ENCODE data around the gene MROH8.

The MROH8 gene

DNA sequence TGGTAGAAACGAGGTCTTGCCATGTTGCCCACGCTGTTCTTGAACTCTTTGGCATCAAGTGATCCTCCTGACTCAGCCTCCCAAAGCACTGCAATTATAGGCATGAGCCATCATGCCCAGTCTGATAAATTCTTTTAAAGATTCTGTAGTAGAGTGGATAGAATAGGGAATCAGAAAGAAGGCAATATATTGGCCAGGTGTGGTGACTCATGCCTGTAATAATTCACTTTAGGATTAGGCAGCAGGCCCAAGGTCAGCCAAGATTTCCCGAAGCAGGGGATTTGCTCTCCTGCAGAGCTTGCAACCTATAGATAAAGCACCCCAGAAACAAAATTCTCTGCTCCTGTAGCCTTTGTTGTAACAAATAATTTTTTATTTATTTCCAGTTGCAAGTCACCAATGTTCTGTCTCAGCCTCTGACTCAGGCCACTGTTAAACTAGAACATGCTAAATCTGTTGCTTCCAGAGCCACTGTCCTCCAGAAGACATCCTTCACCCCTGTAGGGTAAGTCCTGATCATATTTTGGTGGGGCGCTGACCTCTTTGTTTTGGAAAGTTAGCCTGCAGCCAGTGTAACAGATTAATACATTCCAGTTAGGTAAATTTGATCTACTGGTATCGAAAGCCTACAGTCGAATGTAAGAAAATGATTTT lies 30.4 kb upstream of the MROH8 start:
- TF ChIP-seq POLR2AphosphoS5 (IDR thresholded peaks at IDR 0.05; ENCODE audit: low read depth, low read length): no peak
- TF ChIP-seq, protein P1, sequence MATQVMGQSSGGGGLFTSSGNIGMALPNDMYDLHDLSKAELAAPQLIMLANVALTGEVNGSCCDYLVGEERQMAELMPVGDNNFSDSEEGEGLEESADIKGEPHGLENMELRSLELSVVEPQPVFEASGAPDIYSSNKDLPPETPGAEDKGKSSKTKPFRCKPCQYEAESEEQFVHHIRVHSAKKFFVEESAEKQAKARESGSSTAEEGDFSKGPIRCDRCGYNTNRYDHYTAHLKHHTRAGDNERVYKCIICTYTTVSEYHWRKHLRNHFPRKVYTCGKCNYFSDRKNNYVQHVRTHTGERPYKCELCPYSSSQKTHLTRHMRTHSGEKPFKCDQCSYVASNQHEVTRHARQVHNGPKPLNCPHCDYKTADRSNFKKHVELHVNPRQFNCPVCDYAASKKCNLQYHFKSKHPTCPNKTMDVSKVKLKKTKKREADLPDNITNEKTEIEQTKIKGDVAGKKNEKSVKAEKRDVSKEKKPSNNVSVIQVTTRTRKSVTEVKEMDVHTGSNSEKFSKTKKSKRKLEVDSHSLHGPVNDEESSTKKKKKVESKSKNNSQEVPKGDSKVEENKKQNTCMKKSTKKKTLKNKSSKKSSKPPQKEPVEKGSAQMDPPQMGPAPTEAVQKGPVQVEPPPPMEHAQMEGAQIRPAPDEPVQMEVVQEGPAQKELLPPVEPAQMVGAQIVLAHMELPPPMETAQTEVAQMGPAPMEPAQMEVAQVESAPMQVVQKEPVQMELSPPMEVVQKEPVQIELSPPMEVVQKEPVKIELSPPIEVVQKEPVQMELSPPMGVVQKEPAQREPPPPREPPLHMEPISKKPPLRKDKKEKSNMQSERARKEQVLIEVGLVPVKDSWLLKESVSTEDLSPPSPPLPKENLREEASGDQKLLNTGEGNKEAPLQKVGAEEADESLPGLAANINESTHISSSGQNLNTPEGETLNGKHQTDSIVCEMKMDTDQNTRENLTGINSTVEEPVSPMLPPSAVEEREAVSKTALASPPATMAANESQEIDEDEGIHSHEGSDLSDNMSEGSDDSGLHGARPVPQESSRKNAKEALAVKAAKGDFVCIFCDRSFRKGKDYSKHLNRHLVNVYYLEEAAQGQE (IDR thresholded peaks at IDR 0.05; ENCODE audit: insufficient read depth in 1 of 2, low read depth in 2 of 2, low read length in 2 of 2): no peak
- no peak for TF ChIP-seq FOXP2 (optimal IDR thresholded peaks at IDR 0.05; ENCODE audit: borderline replicate concordance, extremely low read depth, extremely low read length, insufficient read depth)
- no peak for TF ChIP-seq SIN3A (IDR thresholded peaks at IDR 0.05; ENCODE audit: borderline replicate concordance, insufficient read depth, low read length)
- no peak for TF ChIP-seq TAF1 (IDR thresholded peaks at IDR 0.05; ENCODE audit: borderline replicate concordance, insufficient read depth, low read length)

DNA sequence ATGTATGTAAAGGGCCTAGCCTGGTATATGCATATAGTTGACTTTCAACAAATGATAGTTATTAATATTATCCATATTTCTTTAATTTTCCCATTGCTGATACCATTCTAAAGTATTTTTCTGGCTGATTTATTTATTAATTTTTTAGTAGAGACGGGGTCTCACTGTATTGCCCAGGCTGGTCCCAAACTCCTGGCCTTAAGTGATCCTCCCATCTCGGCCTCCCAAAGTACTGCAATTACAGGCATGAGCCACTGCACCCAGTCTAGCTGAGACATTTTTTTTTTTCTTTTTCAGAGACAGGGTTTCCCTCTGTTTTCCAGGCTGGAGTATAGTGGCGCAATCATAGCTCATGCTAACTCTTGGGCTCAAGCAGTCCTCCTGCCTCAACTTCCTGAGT lies 29.8 kb upstream of the MROH8 start:
- TF ChIP-seq, protein P1 (IDR thresholded peaks at IDR 0.05; ENCODE audit: insufficient read depth in 1 of 2, low read depth in 2 of 2, low read length in 2 of 2): no peak
- TF ChIP-seq FOXP2 (optimal IDR thresholded peaks at IDR 0.05; ENCODE audit: borderline replicate concordance, extremely low read depth, extremely low read length, insufficient read depth) (no peak), SIN3A (IDR thresholded peaks at IDR 0.05; ENCODE audit: borderline replicate concordance, insufficient read depth, low read length) (no peak), TAF1 (IDR thresholded peaks at IDR 0.05; ENCODE audit: borderline replicate concordance, insufficient read depth, low read length) (no peak), POLR2AphosphoS5 (IDR thresholded peaks at IDR 0.05; ENCODE audit: low read depth, low read length) (no peak)

DNA sequence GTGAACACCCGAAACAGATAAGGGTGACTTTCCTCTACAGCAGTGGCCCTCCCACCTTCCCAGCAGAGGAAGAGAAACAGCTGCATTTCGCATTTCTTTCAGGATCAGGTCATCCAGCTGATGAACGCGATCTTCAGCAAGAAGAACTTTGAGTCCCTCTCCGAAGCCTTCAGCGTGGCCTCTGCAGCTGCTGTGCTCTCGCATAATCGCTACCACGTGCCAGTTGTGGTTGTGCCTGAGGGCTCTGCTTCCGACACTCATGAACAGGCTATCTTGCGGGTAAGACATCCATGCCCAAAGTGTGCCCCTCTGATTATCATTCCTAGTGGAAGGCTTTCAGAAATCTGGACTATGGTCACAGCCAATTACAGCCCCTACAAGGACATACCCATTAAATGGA lies 27.8 kb upstream of the MROH8 start:
- TF ChIP-seq TAF1 (IDR thresholded peaks at IDR 0.05; ENCODE audit: borderline replicate concordance, insufficient read depth, low read length) (no peak), FOXP2 (optimal IDR thresholded peaks at IDR 0.05; ENCODE audit: borderline replicate concordance, extremely low read depth, extremely low read length, insufficient read depth) (no peak), POLR2AphosphoS5 (IDR thresholded peaks at IDR 0.05; ENCODE audit: low read depth, low read length) (no peak), SIN3A (IDR thresholded peaks at IDR 0.05; ENCODE audit: borderline replicate concordance, insufficient read depth, low read length) (no peak)
- TF ChIP-seq, protein P1 (IDR thresholded peaks at IDR 0.05; ENCODE audit: insufficient read depth in 1 of 2, low read depth in 2 of 2, low read length in 2 of 2): no peak

DNA sequence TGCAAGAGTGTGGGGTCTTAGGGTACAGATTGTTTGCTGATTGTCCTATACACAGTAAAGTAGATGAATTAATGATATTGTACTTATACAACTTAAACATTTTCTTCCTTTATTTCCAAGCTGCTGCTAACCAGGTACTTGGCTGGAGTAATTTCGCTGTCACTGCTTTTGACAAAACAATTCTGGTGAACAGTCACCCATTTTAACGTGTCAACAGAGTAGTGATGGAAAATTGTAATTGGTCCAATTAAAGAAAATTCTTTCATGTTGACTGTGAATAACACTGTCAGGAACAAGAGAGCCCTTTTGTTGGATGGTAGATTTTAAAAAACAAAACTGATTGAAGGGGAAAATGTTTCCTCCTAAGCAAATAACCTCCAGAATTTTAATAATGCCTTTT lies 26.4 kb upstream of the MROH8 start:
- TF ChIP-seq FOXP2 (optimal IDR thresholded peaks at IDR 0.05; ENCODE audit: borderline replicate concordance, extremely low read depth, extremely low read length, insufficient read depth) (no peak), POLR2AphosphoS5 (IDR thresholded peaks at IDR 0.05; ENCODE audit: low read depth, low read length) (no peak), TAF1 (IDR thresholded peaks at IDR 0.05; ENCODE audit: borderline replicate concordance, insufficient read depth, low read length) (no peak)

DNA sequence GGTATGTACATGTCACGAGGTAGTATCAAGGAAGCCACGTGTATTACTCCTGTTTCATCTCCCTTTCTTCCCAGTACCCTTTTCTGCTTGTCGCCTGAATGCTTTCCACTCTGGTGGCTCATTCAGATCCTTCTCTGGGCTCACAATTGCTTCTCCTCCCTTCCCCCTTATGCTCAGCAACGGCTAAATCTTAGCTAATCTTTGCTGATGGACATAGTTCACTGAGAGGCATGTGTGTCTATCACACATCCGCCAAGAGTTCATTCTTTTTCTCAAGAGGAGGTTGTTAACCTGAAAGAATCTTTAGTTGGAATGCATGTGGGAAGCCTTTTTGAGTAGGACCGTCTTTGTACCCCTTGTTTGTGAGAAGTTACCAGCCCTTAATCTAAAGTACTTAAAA lies 25.8 kb upstream of the MROH8 start:
- TF ChIP-seq SIN3A (IDR thresholded peaks at IDR 0.05; ENCODE audit: borderline replicate concordance, insufficient read depth, low read length): no peak
- TF ChIP-seq FOXP2 (optimal IDR thresholded peaks at IDR 0.05; ENCODE audit: borderline replicate concordance, extremely low read depth, extremely low read length, insufficient read depth): no peak
- TF ChIP-seq, protein P1 (IDR thresholded peaks at IDR 0.05; ENCODE audit: insufficient read depth in 1 of 2, low read depth in 2 of 2, low read length in 2 of 2): no peak
- TF ChIP-seq TAF1 (IDR thresholded peaks at IDR 0.05; ENCODE audit: borderline replicate concordance, insufficient read depth, low read length): no peak
- TF ChIP-seq POLR2AphosphoS5 (IDR thresholded peaks at IDR 0.05; ENCODE audit: low read depth, low read length): no peak
